A549 (cell line): ENCODE results near the gene LRRC4B.
A peak's percentile ranks its signal among the peaks of the same experiment; 100 is the strongest.

Experiments
- CBX2 ChIP-seq: fragments of 200-600 bp; sonication (generic); IDR thresholded peaks from 2 replicates; pipeline ENCODE4 v1.6.1; 2016; ENCODE audit warnings: low read depth, mild to moderate bottlenecking, borderline replicate concordance
- JUNB ChIP-seq: fragments of >200 bp; sonication (Bioruptor Twin); formaldehyde crosslinking; IDR thresholded peaks from 2 replicates; pipeline ENCODE4 v1.6.1; 2016
- NR3C1 ChIP-seq: fragments of >200 bp; sonication (Bioruptor Twin); formaldehyde crosslinking; IDR thresholded peaks from 3 replicates; pipeline ENCODE4 v1.6.1; 2017
- POLR2A ChIP-seq: IDR thresholded peaks from 2 replicates; pipeline ENCODE4 v1.6.1; 2012; ENCODE audit warnings: mild to moderate bottlenecking, low read length
- POLR2AphosphoS2 ChIP-seq: conservative IDR thresholded peaks from 2 replicates; pipeline ENCODE4 v1.6.1; 2012; ENCODE audit warnings: low read length, improper control_type of control experiment, inconsistent platforms
- TF ChIP-seq, protein P1 (sequence below): fragments of >200 bp; sonication (Bioruptor Twin); formaldehyde crosslinking; IDR thresholded peaks from 3 replicates; pipeline ENCODE4 v1.5.1; 2016
- TF ChIP-seq, protein P2 (sequence below): fragments of 450-650 bp; IDR thresholded peaks from 2 replicates; pipeline ENCODE4 v1.6.1; 2014; ENCODE audit warnings: antibody characterized with exemption
- TF ChIP-seq, protein P3 (sequence below): IDR thresholded peaks from 2 replicates; pipeline ENCODE4 v1.6.1; 2012

DNA sequence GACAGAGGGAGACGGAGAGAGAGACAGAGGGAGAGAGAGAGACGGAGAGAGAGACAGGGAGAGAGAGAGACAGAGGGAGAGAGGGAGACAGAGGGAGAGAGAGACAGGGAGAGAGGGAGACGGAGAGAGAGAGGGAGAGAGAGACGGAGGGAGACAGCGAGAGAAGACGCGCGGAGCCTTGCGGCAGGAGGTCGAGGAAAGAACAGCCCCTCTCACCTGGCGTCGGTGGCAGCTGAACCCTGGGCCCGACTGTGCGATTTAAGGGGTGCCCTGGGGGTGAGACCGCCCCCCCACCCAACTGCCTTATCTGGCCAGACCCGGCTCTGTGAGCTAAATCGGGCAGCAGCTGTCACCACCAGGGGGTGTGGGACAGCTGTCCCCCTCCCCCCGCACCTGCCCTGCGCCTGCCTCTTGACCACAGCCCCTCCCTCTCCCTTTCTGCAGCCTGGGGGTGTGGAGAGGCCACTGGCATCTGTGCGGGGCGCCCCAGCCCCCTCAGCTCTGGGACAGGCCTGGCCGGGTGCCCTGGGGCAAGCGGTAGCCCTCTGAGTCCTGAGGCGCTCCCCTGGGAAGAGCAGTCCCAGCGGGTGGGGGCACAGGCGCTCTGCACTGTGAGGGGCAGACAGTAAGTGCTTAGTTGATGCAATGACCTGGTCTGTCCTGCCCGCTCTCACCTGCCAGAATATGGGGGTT, 68.0 kb downstream of the LRRC4B start:
- TF ChIP-seq JUNB (no peak), NR3C1 (no peak), CBX2 (no peak), POLR2AphosphoS2 (no peak), POLR2A (no peak)
- TF ChIP-seq, protein P1, sequence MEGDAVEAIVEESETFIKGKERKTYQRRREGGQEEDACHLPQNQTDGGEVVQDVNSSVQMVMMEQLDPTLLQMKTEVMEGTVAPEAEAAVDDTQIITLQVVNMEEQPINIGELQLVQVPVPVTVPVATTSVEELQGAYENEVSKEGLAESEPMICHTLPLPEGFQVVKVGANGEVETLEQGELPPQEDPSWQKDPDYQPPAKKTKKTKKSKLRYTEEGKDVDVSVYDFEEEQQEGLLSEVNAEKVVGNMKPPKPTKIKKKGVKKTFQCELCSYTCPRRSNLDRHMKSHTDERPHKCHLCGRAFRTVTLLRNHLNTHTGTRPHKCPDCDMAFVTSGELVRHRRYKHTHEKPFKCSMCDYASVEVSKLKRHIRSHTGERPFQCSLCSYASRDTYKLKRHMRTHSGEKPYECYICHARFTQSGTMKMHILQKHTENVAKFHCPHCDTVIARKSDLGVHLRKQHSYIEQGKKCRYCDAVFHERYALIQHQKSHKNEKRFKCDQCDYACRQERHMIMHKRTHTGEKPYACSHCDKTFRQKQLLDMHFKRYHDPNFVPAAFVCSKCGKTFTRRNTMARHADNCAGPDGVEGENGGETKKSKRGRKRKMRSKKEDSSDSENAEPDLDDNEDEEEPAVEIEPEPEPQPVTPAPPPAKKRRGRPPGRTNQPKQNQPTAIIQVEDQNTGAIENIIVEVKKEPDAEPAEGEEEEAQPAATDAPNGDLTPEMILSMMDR: peak; percentile 19; the same call in 2 of the 3 replicates
- TF ChIP-seq, protein P2, sequence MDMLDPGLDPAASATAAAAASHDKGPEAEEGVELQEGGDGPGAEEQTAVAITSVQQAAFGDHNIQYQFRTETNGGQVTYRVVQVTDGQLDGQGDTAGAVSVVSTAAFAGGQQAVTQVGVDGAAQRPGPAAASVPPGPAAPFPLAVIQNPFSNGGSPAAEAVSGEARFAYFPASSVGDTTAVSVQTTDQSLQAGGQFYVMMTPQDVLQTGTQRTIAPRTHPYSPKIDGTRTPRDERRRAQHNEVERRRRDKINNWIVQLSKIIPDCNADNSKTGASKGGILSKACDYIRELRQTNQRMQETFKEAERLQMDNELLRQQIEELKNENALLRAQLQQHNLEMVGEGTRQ: no peak
- TF ChIP-seq, protein P3, sequence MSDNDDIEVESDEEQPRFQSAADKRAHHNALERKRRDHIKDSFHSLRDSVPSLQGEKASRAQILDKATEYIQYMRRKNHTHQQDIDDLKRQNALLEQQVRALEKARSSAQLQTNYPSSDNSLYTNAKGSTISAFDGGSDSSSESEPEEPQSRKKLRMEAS: no peak
